ENCODE measurements around the gene GPR37L1. TPM values are rescaled to one million over a fixed set of nuclear protein-coding genes. Genes with fewer than 3 reads are reported as not detected.

Gene GPR37L1
- total and polyA plus RNA-seq, 10 donors, result 0.16 TPM; not detected in 9

DNA sequence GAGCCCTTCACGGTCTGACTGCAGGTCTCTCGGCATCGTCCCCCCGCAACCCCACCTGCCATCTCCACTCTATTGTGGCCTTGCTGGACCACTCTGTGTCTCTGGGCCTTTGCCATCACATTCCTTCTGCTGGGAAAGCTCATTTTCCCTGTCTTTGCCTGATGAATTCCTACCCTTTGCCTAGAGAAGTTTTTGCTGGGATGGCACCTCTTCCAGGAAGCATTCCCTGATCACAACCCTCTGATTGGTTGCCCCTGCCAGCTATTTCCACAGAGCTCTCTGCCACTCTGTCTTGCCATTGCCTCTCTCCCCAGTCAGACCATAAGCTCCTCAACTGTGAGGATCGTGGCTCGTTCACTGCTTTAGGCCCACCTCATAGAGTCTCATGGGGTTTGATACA lies 28.9 kb upstream of the GPR37L1 start:
- intact Hi-C loops (cut with DNase I; ENCODE audit: low total_unique reads), result no loop called here
- no peak for DNase-seq

DNA sequence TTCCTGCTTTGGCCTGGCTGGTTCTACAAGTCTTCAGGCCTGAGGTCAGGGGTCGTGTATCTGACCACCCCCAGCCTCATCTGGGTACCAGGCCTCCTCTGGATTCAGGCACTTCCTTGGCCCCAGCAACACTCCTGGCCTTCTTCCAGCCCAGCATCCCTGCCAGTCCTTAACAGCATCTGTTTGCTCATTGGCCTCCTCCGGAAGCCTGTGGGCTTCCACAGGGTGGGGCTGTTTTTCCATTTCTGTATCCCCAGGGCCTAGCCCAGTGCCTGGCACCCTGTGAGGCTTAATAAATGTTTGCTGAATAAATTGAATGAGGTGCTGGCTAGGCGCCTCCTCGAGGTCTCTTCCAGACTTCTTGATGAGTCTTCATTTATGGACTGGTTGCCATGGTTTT lies 21.5 kb upstream of the GPR37L1 start:
- H3K27me3 ChIP-seq (replicated peaks in 1 of 7), result no peaks in the 10 kb centered on the region
- TF ChIP-seq POLR2AphosphoS5 (IDR thresholded peaks at IDR 0.05) (no peak), POLR2A (IDR thresholded peaks at IDR 0.05) (no peak)
- TF ChIP-seq, protein P1, sequence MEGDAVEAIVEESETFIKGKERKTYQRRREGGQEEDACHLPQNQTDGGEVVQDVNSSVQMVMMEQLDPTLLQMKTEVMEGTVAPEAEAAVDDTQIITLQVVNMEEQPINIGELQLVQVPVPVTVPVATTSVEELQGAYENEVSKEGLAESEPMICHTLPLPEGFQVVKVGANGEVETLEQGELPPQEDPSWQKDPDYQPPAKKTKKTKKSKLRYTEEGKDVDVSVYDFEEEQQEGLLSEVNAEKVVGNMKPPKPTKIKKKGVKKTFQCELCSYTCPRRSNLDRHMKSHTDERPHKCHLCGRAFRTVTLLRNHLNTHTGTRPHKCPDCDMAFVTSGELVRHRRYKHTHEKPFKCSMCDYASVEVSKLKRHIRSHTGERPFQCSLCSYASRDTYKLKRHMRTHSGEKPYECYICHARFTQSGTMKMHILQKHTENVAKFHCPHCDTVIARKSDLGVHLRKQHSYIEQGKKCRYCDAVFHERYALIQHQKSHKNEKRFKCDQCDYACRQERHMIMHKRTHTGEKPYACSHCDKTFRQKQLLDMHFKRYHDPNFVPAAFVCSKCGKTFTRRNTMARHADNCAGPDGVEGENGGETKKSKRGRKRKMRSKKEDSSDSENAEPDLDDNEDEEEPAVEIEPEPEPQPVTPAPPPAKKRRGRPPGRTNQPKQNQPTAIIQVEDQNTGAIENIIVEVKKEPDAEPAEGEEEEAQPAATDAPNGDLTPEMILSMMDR (IDR thresholded peaks at IDR 0.05 in 8 of 11, conservative IDR thresholded peaks at IDR 0.05 in 3 of 11), result no peak
- no peaks in the 10 kb centered on the region for H3K9me3 ChIP-seq
- WGBS, 5 donors, result 69 to 82% (median 77%) methylated on average over 4 of the region's 4 CpGs
- no peak for DNase-seq
- H3K27ac ChIP-seq, result no peak overlapping the region
- H3K4me3 ChIP-seq, result no peak overlapping the region
- no peaks in the 10 kb centered on the region for H3K4me1 ChIP-seq
- intact Hi-C loops (cut with DNase I; ENCODE audit: low total_unique reads), result no loop called here
- H3K36me3 ChIP-seq, result no peaks in the 10 kb centered on the region

More for the DNA sequence above, 28.9 kb upstream of the GPR37L1 start:
- 90 to 98% (median 94%) methylated on average over 6 of the region's 6 CpGs for WGBS, 5 donors
- no peak overlapping the region for H3K27ac ChIP-seq
- peaks cover 0 to 4% (median 0%) of the 10 kb centered on the region in 7 donors for H3K27me3 ChIP-seq (replicated peaks in 1 of 7)
- H3K36me3 ChIP-seq, result no peaks in the 10 kb centered on the region
- no peaks in the 10 kb centered on the region for H3K9me3 ChIP-seq
- H3K4me1 ChIP-seq, result no peaks in the 10 kb centered on the region
- no peak overlapping the region for H3K4me3 ChIP-seq
- TF ChIP-seq POLR2A (IDR thresholded peaks at IDR 0.05), result no peak
- TF ChIP-seq, protein P1 (IDR thresholded peaks at IDR 0.05 in 8 of 11, conservative IDR thresholded peaks at IDR 0.05 in 3 of 11), result no peak
- TF ChIP-seq POLR2AphosphoS5 (IDR thresholded peaks at IDR 0.05), result no peak

DNA sequence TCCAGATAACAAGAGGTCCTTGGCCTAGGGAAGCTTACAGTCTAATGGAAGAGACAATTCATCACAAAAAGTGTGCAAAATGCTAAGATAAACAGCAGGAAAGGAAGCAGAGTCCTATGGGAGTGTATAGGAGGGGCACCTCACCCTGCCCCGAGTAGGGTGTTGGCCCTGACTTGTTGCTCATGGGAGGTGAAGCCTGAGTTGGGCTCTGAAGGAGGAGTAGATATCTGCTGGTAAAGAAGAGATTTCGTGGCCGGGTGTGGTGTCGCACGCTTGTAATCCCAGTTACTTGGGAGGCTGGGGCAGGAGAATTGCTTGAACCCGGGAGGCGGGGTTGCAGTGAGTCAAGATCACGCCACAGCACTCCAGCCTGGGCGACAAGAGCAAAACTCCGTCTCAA lies 18.6 kb upstream of the GPR37L1 start:
- H3K36me3 ChIP-seq, result no peaks in the 10 kb centered on the region
- no peak for TF ChIP-seq POLR2AphosphoS5 (IDR thresholded peaks at IDR 0.05)
- TF ChIP-seq POLR2A (IDR thresholded peaks at IDR 0.05), result no peak
- TF ChIP-seq, protein P1 (IDR thresholded peaks at IDR 0.05 in 8 of 11, conservative IDR thresholded peaks at IDR 0.05 in 3 of 11), result no peak
- DNase-seq, result no peak
- intact Hi-C loops (cut with DNase I; ENCODE audit: low total_unique reads), result no loop called here
- 84 to 95% (median 86%) methylated on average over 10 of the region's 10 CpGs for WGBS, 5 donors
- H3K27ac ChIP-seq, result no peak overlapping the region
- no peaks in the 10 kb centered on the region for H3K27me3 ChIP-seq (replicated peaks in 1 of 7)
- peaks cover 0 to 7% (median 0%) of the 10 kb centered on the region in 6 donors for H3K4me1 ChIP-seq
- no peak overlapping the region for H3K4me3 ChIP-seq
- no peaks in the 10 kb centered on the region for H3K9me3 ChIP-seq

DNA sequence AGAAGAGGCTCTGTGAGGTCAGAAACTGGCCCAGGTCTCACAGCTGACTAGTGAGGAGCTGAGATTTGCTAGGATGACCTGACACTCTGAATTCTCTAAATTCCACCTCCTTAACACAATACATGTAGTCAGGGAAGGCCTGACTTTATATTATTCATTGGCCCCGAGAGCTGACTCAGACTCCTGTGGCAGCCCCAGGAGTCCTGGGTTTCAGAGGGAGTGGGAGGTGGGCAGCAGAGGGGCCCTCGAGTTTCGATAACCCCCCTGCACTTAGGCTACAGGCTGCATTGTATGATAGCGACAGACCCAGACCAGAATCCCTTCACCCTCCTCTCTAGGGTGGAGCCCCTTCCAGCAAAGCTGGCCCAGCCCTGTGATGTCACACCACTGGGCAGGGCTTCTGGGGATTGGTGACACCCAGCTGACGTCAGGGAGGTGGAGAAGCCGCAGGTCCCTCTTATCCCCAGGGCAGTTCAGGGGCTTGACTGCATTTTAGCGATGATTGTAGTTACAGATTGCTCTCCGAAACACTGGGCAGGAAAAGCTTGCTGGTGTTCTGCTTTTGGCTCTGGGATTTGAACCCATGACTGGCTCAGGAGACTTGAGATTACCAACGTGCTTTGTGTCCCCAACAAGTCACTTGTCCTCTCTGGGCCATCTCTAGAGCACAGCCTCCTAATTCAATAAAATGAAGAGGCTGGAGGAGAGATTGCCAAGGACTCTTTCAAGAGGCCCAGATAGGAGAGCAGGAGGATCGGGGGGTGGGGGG lies 17.0 kb upstream of the GPR37L1 start:
- H3K4me3 ChIP-seq, result no peak overlapping the region
- intact Hi-C loops (cut with DNase I; ENCODE audit: low total_unique reads), result no loop called here
- H3K36me3 ChIP-seq, result no peaks in the 10 kb centered on the region
- H3K27ac ChIP-seq, result no peak overlapping the region
- peaks cover 0 to 7% (median 0%) of the 10 kb centered on the region in 6 donors for H3K4me1 ChIP-seq
- WGBS, 5 donors, result 61 to 77% (median 73%) methylated on average over 9 to 10 of the region's 10 CpGs
- H3K9me3 ChIP-seq, result no peaks in the 10 kb centered on the region
- TF ChIP-seq POLR2AphosphoS5 (IDR thresholded peaks at IDR 0.05) (no peak), POLR2A (IDR thresholded peaks at IDR 0.05) (no peak)
- TF ChIP-seq, protein P1 (IDR thresholded peaks at IDR 0.05 in 8 of 11, conservative IDR thresholded peaks at IDR 0.05 in 3 of 11), result no peak
- no peak for DNase-seq
- H3K27me3 ChIP-seq (replicated peaks in 1 of 7), result no peaks in the 10 kb centered on the region
